Fibroblast of pulmonary artery (primary cell): Measurements from ENCODE around the gene PTPRCAP.

ENCODE experiments used
- DNase-seq: peaks from one replicate; pipeline ENCODE4 v3.0.0-alpha.2; 2010; ENCODE audit warnings: low read depth
- H3K4me3 ChIP-seq: replicated peaks from 2 replicates; pipeline ENCODE4 v1.5.1; 2011; ENCODE audit warnings: low read depth, mild to moderate bottlenecking, control low read depth, low read length, moderate library complexity
- CTCF ChIP-seq: IDR thresholded peaks from 2 replicates; pipeline ENCODE4 v1.5.1; 2011; ENCODE audit warnings: mild to moderate bottlenecking, control low read depth, low read length, inconsistent platforms; ENCODE audit errors: missing control alignments

Gene PTPRCAP

GRCh38 chr11:67390947-67391303 is 46.6 kb downstream of the PTPRCAP start:
- peak overlapping the region; percentile 92 for H3K4me3 ChIP-seq
- no peak for TF ChIP-seq CTCF
- no peak for DNase-seq

DNA sequence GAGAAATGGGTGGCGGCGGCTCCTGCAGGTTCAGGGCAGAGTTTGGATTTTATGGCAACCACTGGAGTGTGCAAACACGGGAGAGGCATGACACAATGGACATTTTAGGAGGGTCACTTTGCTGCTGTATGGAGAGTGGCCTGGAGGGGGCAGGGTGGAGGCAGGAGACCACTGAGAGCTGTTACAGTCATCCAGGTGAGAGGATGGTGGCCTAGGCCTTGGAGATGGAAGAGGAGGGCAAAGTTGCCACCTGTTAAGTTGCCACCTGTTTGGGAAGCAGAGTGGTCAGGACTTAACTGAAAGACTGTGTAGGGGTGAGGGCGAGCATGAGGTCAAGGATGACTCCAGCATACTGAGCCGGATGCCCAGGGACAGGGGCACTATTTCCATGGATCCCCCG is 48.0 kb downstream of the PTPRCAP start:
- TF ChIP-seq CTCF, result peak; percentile 69
- no peak for DNase-seq
- no peak overlapping the region for H3K4me3 ChIP-seq

DNA sequence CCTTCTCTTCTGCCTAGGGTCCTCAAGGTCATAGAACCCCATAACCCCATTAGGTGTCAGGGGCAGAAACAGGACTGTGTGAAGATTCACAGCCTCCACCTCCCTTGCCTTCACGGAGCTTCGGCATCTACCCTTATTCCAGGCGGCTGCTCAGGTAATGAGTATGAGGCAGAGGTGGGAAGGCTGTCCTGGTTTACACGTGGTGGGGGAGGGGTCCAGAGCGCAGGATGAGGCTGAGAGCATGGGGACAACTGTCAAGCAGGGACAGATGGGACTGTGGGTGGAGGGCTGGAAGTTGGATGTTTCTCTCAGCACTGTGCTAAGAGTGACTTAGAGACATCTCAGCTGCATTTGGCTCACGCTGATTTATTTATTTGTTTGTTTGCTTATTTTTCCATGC is 50.0 kb downstream of the PTPRCAP start:
- no peak overlapping the region for H3K4me3 ChIP-seq
- no peak for DNase-seq
- no peak for TF ChIP-seq CTCF

GRCh38 chr11:67387069-67387468 is 50.4 kb downstream of the PTPRCAP start:
- no peak for DNase-seq
- no peak overlapping the region for H3K4me3 ChIP-seq
- no peak for TF ChIP-seq CTCF
